HEK293 (cell line): ENCODE data around the gene CALCOCO1.

Source experiments
- FEZF1 ChIP-seq: fragments of 450-650 bp; formaldehyde crosslinking; IDR thresholded peaks from 2 replicates; pipeline ENCODE4 v1.5.1; 2016; ENCODE audit warnings: missing biosample characterization, missing genetic modification characterization
- SP7 ChIP-seq: fragments of 450-650 bp; formaldehyde crosslinking; IDR thresholded peaks from 2 replicates; pipeline ENCODE4 v1.5.1; 2016; ENCODE audit warnings: missing biosample characterization, missing genetic modification characterization
- ZBTB1 ChIP-seq: fragments of 450-650 bp; formaldehyde crosslinking; IDR thresholded peaks from 2 replicates; pipeline ENCODE4 v1.5.1; 2016; ENCODE audit warnings: missing biosample characterization, missing genetic modification characterization
- ZNF140 ChIP-seq: fragments of 450-650 bp; formaldehyde crosslinking; IDR thresholded peaks from 2 replicates; pipeline ENCODE4 v1.5.1; 2016; ENCODE audit warnings: missing biosample characterization, missing genetic modification characterization
- ZNF184 ChIP-seq: fragments of 450-650 bp; IDR thresholded peaks from 2 replicates; pipeline ENCODE4 v1.5.1; 2018; ENCODE audit warnings: missing biosample characterization, mild to moderate bottlenecking, missing genetic modification characterization
- ZNF202 ChIP-seq: fragments of 450-650 bp; formaldehyde crosslinking; IDR thresholded peaks from 2 replicates; pipeline ENCODE4 v1.5.1; 2016; ENCODE audit warnings: missing biosample characterization, missing genetic modification characterization, borderline replicate concordance
- ZNF302 ChIP-seq: fragments of 450-650 bp; formaldehyde crosslinking; IDR thresholded peaks from 2 replicates; pipeline ENCODE4 v1.5.1; 2016; ENCODE audit warnings: missing biosample characterization, missing genetic modification characterization, low read depth
- ZNF391 ChIP-seq: fragments of 450-650 bp; formaldehyde crosslinking; IDR thresholded peaks from 2 replicates; pipeline ENCODE4 v1.5.1; 2016; ENCODE audit warnings: low read depth, missing biosample characterization, missing genetic modification characterization, borderline replicate concordance
- ZNF433 ChIP-seq: fragments of 450-650 bp; formaldehyde crosslinking; IDR thresholded peaks from 2 replicates; pipeline ENCODE4 v1.5.1; 2016; ENCODE audit warnings: missing biosample characterization, missing genetic modification characterization, low read depth
- ZNF530 ChIP-seq: fragments of 450-650 bp; formaldehyde crosslinking; IDR thresholded peaks from 2 replicates; pipeline ENCODE4 v1.5.1; 2016; ENCODE audit warnings: low read depth, missing biosample characterization, missing genetic modification characterization
- ZNF600 ChIP-seq: fragments of 450-650 bp; formaldehyde crosslinking; IDR thresholded peaks from 2 replicates; pipeline ENCODE4 v1.5.1; 2016; ENCODE audit warnings: missing biosample characterization, missing genetic modification characterization
- ZNF654 ChIP-seq: fragments of 450-650 bp; formaldehyde crosslinking; IDR thresholded peaks from 2 replicates; pipeline ENCODE4 v1.5.1; 2016; ENCODE audit warnings: low read depth, missing biosample characterization, missing genetic modification characterization
- ZNF658 ChIP-seq: fragments of 450-650 bp; formaldehyde crosslinking; IDR thresholded peaks from 2 replicates; pipeline ENCODE4; 2016; ENCODE audit warnings: missing biosample characterization, missing genetic modification characterization
- ZNF843 ChIP-seq: fragments of 450-650 bp; formaldehyde crosslinking; IDR thresholded peaks from 2 replicates; pipeline ENCODE4 v1.5.1; 2016; ENCODE audit warnings: missing biosample characterization, missing genetic modification characterization
- ZSCAN23 ChIP-seq: fragments of 450-650 bp; formaldehyde crosslinking; IDR thresholded peaks from 2 replicates; pipeline ENCODE4 v1.5.1; 2016; ENCODE audit warnings: missing biosample characterization, missing genetic modification characterization
- TF ChIP-seq, protein P1 (sequence below): fragments of 450-650 bp; formaldehyde crosslinking; IDR thresholded peaks from 2 replicates; pipeline ENCODE4 v1.5.1; 2016; ENCODE audit warnings: missing biosample characterization, missing genetic modification characterization
- TF ChIP-seq, protein P2 (sequence below): fragments of 450-650 bp; formaldehyde crosslinking; IDR thresholded peaks from 2 replicates; pipeline ENCODE4; 2016; ENCODE audit warnings: missing biosample characterization, missing genetic modification characterization
- TF ChIP-seq, protein P3 (sequence below): fragments of 450-650 bp; formaldehyde crosslinking; IDR thresholded peaks from 2 replicates; pipeline ENCODE4 v1.5.1; 2017; ENCODE audit warnings: missing biosample characterization, missing genetic modification characterization
- TF ChIP-seq, protein P4 (sequence below): fragments of 450-650 bp; IDR thresholded peaks from 2 replicates; pipeline ENCODE4 v1.5.1; 2018; ENCODE audit warnings: missing biosample characterization, missing genetic modification characterization
- TF ChIP-seq, protein P5 (sequence below): fragments of 450-650 bp; formaldehyde crosslinking; IDR thresholded peaks from 2 replicates; pipeline ENCODE4 v1.5.1; 2016; ENCODE audit warnings: missing biosample characterization, missing genetic modification characterization
- TF ChIP-seq, protein P6 (sequence below): fragments of 450-650 bp; formaldehyde crosslinking; IDR thresholded peaks from 2 replicates; pipeline ENCODE4 v1.5.1; 2016; ENCODE audit warnings: missing biosample characterization, missing genetic modification characterization, borderline replicate concordance
- TF ChIP-seq, protein P7 (sequence below): fragments of 450-650 bp; formaldehyde crosslinking; IDR thresholded peaks from 2 replicates; pipeline ENCODE4 v1.5.1; 2016; ENCODE audit warnings: missing biosample characterization, missing genetic modification characterization
- TF ChIP-seq, protein P8 (sequence below): sonication (generic); formaldehyde crosslinking; IDR thresholded peaks from 2 replicates; pipeline ENCODE4 v1.8.1; 2022; ENCODE audit warnings: mild to moderate bottlenecking, moderate library complexity, missing genetic modification reagents

CALCOCO1 gene

DNA sequence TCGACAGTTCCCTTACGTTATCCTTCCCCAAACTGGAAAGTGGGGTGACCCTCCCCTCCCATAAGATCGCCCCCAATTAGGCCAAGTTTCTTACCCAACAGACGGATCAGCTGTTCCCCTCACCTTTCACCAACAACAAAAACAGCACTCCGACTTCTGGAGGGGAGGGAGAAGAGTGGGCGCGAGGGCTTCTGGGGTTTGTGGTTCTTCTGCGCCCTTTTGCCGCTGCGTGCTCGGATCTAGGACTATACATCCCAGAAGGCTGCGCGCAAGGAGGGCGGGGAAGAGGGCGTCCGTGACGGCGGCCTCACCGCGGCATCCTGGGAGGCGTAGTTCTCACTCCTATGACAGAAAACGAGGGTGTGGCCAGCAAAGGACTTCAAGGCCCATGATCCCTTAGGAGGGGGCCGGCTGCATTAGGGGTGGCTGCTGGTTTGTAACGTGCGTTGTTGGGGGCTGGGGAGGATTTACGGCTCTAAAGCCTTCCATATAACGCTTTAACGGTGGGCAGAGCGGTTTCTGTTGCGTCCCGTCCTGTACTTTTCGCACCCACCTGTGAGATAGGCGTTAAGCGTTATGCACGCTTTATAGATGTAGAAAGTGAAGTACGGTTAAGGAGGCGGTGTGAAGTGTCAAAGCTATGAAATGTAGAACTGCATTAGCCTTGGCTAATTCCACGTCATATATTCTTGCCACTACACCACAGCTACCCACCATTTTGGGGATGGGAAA is at the start of gene CALCOCO1 (continued):
- TF ChIP-seq ZNF530 (tag by site-specific recombination) (no peak), ZNF202 (tag by site-specific recombination) (no peak), ZBTB1 (tag by site-specific recombination) (no peak), ZNF184 (no peak), ZSCAN23 (tag by site-specific recombination) (no peak), ZNF140 (tag by site-specific recombination) (no peak), ZNF391 (tag by site-specific recombination) (no peak), SP7 (tag by site-specific recombination) (peak; percentile 61), ZNF843 (tag by site-specific recombination) (no peak), ZNF302 (no peak), ZNF433 (tag by site-specific recombination) (no peak), ZNF600 (tag by site-specific recombination) (peak; percentile 68), ZNF654 (tag by site-specific recombination) (no peak), FEZF1 (tag by site-specific recombination) (peak; percentile 50), ZNF658 (tag by site-specific recombination) (no peak)
- TF ChIP-seq, protein P1, sequence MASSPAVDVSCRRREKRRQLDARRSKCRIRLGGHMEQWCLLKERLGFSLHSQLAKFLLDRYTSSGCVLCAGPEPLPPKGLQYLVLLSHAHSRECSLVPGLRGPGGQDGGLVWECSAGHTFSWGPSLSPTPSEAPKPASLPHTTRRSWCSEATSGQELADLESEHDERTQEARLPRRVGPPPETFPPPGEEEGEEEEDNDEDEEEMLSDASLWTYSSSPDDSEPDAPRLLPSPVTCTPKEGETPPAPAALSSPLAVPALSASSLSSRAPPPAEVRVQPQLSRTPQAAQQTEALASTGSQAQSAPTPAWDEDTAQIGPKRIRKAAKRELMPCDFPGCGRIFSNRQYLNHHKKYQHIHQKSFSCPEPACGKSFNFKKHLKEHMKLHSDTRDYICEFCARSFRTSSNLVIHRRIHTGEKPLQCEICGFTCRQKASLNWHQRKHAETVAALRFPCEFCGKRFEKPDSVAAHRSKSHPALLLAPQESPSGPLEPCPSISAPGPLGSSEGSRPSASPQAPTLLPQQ: 0 out of 2 replicates have a peak, but pooled peaks have one; percentile 50
- TF ChIP-seq, protein P2, sequence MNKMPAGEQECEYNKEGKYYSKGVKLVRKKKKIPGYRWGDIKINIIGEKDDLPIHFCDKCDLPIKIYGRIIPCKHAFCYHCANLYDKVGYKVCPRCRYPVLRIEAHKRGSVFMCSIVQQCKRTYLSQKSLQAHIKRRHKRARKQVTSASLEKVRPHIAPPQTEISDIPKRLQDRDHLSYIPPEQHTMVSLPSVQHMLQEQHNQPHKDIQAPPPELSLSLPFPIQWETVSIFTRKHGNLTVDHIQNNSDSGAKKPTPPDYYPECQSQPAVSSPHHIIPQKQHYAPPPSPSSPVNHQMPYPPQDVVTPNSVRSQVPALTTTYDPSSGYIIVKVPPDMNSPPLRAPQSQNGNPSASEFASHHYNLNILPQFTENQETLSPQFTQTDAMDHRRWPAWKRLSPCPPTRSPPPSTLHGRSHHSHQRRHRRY (tag by site-specific recombination): no peak
- TF ChIP-seq, protein P3, sequence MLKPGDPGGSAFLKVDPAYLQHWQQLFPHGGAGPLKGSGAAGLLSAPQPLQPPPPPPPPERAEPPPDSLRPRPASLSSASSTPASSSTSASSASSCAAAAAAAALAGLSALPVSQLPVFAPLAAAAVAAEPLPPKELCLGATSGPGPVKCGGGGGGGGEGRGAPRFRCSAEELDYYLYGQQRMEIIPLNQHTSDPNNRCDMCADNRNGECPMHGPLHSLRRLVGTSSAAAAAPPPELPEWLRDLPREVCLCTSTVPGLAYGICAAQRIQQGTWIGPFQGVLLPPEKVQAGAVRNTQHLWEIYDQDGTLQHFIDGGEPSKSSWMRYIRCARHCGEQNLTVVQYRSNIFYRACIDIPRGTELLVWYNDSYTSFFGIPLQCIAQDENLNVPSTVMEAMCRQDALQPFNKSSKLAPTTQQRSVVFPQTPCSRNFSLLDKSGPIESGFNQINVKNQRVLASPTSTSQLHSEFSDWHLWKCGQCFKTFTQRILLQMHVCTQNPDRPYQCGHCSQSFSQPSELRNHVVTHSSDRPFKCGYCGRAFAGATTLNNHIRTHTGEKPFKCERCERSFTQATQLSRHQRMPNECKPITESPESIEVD (tag by site-specific recombination): no peak
- TF ChIP-seq, protein P4, sequence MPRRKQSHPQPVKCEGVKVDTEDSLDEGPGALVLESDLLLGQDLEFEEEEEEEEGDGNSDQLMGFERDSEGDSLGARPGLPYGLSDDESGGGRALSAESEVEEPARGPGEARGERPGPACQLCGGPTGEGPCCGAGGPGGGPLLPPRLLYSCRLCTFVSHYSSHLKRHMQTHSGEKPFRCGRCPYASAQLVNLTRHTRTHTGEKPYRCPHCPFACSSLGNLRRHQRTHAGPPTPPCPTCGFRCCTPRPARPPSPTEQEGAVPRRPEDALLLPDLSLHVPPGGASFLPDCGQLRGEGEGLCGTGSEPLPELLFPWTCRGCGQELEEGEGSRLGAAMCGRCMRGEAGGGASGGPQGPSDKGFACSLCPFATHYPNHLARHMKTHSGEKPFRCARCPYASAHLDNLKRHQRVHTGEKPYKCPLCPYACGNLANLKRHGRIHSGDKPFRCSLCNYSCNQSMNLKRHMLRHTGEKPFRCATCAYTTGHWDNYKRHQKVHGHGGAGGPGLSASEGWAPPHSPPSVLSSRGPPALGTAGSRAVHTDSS (tag by site-specific recombination): no peak
- TF ChIP-seq, protein P5, sequence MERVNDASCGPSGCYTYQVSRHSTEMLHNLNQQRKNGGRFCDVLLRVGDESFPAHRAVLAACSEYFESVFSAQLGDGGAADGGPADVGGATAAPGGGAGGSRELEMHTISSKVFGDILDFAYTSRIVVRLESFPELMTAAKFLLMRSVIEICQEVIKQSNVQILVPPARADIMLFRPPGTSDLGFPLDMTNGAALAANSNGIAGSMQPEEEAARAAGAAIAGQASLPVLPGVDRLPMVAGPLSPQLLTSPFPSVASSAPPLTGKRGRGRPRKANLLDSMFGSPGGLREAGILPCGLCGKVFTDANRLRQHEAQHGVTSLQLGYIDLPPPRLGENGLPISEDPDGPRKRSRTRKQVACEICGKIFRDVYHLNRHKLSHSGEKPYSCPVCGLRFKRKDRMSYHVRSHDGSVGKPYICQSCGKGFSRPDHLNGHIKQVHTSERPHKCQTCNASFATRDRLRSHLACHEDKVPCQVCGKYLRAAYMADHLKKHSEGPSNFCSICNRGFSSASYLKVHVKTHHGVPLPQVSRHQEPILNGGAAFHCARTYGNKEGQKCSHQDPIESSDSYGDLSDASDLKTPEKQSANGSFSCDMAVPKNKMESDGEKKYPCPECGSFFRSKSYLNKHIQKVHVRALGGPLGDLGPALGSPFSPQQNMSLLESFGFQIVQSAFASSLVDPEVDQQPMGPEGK (tag by site-specific recombination): peak; percentile 99
- TF ChIP-seq, protein P6, sequence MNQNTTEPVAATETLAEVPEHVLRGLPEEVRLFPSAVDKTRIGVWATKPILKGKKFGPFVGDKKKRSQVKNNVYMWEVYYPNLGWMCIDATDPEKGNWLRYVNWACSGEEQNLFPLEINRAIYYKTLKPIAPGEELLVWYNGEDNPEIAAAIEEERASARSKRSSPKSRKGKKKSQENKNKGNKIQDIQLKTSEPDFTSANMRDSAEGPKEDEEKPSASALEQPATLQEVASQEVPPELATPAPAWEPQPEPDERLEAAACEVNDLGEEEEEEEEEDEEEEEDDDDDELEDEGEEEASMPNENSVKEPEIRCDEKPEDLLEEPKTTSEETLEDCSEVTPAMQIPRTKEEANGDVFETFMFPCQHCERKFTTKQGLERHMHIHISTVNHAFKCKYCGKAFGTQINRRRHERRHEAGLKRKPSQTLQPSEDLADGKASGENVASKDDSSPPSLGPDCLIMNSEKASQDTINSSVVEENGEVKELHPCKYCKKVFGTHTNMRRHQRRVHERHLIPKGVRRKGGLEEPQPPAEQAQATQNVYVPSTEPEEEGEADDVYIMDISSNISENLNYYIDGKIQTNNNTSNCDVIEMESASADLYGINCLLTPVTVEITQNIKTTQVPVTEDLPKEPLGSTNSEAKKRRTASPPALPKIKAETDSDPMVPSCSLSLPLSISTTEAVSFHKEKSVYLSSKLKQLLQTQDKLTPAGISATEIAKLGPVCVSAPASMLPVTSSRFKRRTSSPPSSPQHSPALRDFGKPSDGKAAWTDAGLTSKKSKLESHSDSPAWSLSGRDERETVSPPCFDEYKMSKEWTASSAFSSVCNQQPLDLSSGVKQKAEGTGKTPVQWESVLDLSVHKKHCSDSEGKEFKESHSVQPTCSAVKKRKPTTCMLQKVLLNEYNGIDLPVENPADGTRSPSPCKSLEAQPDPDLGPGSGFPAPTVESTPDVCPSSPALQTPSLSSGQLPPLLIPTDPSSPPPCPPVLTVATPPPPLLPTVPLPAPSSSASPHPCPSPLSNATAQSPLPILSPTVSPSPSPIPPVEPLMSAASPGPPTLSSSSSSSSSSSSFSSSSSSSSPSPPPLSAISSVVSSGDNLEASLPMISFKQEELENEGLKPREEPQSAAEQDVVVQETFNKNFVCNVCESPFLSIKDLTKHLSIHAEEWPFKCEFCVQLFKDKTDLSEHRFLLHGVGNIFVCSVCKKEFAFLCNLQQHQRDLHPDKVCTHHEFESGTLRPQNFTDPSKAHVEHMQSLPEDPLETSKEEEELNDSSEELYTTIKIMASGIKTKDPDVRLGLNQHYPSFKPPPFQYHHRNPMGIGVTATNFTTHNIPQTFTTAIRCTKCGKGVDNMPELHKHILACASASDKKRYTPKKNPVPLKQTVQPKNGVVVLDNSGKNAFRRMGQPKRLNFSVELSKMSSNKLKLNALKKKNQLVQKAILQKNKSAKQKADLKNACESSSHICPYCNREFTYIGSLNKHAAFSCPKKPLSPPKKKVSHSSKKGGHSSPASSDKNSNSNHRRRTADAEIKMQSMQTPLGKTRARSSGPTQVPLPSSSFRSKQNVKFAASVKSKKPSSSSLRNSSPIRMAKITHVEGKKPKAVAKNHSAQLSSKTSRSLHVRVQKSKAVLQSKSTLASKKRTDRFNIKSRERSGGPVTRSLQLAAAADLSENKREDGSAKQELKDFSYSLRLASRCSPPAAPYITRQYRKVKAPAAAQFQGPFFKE: no peak
- TF ChIP-seq, protein P7, sequence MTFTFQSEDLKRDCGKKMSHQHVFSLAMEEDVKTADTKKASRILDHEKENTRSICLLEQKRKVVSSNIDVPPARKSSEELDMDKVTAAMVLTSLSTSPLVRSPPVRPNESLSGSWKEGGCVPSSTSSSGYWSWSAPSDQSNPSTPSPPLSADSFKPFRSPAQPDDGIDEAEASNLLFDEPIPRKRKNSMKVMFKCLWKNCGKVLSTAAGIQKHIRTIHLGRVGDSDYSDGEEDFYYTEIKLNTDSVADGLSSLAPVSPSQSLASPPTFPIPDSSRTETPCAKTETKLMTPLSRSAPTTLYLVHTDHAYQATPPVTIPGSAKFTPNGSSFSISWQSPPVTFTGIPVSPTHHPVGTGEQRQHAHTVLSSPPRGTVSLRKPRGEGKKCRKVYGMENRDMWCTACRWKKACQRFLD (tag by site-specific recombination): no peak
- TF ChIP-seq, protein P8, sequence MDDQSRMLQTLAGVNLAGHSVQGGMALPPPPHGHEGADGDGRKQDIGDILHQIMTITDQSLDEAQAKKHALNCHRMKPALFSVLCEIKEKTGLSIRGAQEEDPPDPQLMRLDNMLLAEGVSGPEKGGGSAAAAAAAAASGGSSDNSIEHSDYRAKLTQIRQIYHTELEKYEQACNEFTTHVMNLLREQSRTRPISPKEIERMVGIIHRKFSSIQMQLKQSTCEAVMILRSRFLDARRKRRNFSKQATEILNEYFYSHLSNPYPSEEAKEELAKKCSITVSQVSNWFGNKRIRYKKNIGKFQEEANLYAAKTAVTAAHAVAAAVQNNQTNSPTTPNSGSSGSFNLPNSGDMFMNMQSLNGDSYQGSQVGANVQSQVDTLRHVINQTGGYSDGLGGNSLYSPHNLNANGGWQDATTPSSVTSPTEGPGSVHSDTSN (CRISPR knock-in tag): no peak
